Measurements from ENCODE around the gene ARHGDIA. TPM values are rescaled to one million over a fixed set of nuclear protein-coding genes. Genes with fewer than 3 reads are reported as not detected.

ARHGDIA gene
- total RNA-seq, 2 experiments from 2014 or later, result 693 to 725 TPM

DNA sequence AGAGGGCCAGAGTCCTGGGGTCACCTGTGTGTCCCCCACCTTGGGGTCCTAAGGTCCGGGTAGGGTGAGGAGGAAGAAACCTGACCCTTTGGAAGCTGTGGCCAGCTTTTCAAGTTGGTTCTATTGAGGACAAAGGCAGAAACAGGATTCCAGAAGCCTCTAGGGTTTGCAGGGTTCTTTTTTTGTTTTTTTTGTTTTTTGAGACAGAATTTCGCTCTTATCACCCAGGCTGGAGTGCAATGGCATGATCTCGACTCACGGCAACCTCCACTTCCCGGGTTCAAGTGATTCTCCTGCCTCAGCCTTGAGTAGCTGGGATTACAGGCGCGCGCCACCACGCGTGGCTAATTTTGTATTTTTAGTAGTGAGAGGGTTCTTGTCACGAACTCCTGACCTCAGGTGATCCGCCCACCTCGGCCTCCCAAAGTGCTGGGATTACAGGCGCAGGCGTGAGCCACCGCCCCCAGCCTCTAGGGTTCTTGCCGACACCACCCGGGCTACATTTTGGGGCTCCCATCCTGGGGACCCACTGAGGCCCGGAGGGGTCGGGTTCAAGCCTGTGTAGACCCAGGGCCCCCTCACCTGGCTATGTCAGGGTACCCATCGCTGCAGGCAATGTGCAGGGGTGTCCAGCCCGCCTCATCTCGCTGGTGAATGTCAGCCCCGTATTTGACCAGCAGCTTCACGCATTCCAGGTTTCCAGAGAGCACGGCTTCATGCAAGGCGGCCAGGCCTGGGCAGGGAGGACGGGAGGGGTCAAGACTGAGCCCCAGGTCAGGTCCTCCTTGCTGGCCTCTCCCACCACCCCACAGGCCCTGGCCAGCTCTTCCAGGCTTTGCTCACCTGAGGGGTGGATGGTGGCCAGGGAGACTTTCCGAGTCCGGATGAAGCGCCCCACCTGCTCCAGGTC is 37.0 kb downstream of the ARHGDIA start:
- CTCF ChIA-PET, result interaction anchor here (1.0 to 1.3 kb wide), 2 partner anchors 10 to 159 kb away, joined by 3 to 5 read pairs; no protein-coding TSS in a partner anchor
- no peak for ATAC-seq
- H3K27ac Mint-ChIP-seq, result peak overlapping the region; percentile 77

DNA sequence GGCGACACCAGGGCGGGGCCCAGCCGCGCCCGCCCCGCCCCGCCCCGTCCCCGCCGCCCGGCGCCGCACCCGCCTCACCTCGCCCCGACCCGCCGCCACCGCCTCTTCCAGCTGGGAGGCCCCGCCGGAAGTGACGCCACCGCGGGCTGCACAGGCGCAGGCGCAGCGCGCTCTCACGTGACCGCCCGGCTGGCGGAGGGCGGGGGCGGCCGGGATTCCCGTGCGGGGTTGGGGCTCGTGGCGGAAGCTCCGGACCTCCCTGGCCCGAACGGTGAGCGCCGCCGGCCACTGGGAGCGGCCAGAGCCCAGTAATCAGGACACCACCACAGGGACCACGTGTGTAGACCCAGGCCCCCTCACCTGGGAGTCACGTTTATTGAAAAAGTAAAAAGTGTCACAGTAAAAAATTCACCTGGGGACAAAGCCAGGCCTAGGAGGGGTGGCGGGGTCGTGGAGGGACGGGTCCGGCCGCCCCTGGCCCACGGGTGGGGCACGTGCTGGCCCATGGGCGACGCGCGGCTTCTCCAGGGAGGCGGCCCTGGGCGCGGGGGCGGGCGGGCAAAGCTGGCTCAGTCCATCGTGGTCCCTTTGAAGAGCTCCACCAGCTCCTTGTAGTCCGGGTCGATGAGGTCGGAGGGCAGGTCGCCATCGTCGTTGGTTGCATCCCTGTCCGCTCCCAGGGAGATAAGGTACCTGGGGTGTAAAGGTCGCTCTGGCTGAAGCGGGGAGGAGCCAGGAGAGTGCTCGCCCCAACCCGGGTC is 37.8 kb downstream of the ARHGDIA start, which contains the start of gene MCRIP1:
Gene MCRIP1 (minus strand): TSS at position 132 of the 761 bp plus-strand sequence. CDS start 8,785 bp downstream, outside the sequence.
- H3K4me1 Mint-ChIP-seq, result peaks cover 21% of the 10 kb centered on the region
- ATAC-seq, result peak; percentile 1
- DNase-seq, result peak; percentile 96

More for the DNA sequence above, 37.0 kb downstream of the ARHGDIA start:
- H3K36me3 Mint-ChIP-seq, result no peaks in the 10 kb centered on the region
- H3K27me3 Mint-ChIP-seq, result no peaks in the 10 kb centered on the region
- peak overlapping the region; percentile 75 for H3K4me3 Mint-ChIP-seq
- DNase-seq, result no peak
- H3K9me3 Mint-ChIP-seq (ENCODE audit: low read depth), result no peaks in the 10 kb centered on the region
- H3K4me1 Mint-ChIP-seq, result peaks cover 20% of the 10 kb centered on the region

DNA sequence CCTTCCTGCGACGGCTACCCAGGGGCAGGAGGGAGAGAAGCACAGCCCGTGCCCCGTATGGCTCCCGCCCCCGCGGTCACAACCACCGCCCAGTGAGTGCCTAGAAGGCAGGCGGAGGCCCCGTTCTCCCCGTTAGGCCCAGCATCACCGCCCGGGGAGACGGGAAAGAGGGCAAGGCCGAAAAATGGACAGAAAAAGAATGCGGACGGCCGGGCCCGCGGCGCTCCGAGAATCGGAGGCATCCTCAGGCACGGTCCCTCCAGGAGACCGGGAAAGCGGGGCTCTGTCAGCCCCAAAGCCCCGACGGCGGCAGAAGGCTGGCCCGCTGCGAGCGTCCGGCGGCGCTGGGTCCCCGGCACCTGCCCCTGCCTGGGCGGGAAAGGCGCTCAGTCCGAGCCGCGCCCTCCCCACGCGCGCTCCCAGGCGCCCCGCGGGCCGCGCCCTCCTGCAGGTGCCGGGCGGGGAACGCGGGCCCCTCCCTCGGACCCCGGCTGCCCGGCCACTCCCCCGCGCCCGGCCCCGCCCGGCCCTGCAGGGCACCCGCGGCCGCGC is 38.5 kb downstream of the ARHGDIA start:
- no peaks in the 10 kb centered on the region for H3K9me3 Mint-ChIP-seq (ENCODE audit: low read depth)
- peak overlapping the region; percentile 90 for H3K27ac Mint-ChIP-seq
- H3K36me3 Mint-ChIP-seq, result no peaks in the 10 kb centered on the region
- H3K4me3 Mint-ChIP-seq, result peak overlapping the region; percentile 84
- no peaks in the 10 kb centered on the region for H3K27me3 Mint-ChIP-seq
- ATAC-seq (peak; percentile 77), DNase-seq (peak; percentile 68)
- H3K4me1 Mint-ChIP-seq, result peaks cover 22% of the 10 kb centered on the region
- CTCF ChIA-PET, result interaction anchor here (1.3 to 2.2 kb wide), 2 partner anchors 27 to 98 kb away, joined by 5 to 9 read pairs; no protein-coding TSS in a partner anchor

More for the DNA sequence above, 37.8 kb downstream of the ARHGDIA start, which contains the start of gene MCRIP1:
- Mint-ChIP-seq H3K27me3 (no peaks in the 10 kb centered on the region), H3K36me3 (no peaks in the 10 kb centered on the region), H3K27ac (peak within 1 kb of the TSS; percentile 90), H3K9me3 (ENCODE audit: low read depth) (no peaks in the 10 kb centered on the region), H3K4me3 (peak within 1 kb of the TSS; percentile 84)
- CTCF ChIA-PET, result interaction anchor here (1.0 to 1.3 kb wide), 3 partner anchors 10 to 158 kb away, joined by 3 to 5 read pairs (median 5); no protein-coding TSS in a partner anchor

DNA sequence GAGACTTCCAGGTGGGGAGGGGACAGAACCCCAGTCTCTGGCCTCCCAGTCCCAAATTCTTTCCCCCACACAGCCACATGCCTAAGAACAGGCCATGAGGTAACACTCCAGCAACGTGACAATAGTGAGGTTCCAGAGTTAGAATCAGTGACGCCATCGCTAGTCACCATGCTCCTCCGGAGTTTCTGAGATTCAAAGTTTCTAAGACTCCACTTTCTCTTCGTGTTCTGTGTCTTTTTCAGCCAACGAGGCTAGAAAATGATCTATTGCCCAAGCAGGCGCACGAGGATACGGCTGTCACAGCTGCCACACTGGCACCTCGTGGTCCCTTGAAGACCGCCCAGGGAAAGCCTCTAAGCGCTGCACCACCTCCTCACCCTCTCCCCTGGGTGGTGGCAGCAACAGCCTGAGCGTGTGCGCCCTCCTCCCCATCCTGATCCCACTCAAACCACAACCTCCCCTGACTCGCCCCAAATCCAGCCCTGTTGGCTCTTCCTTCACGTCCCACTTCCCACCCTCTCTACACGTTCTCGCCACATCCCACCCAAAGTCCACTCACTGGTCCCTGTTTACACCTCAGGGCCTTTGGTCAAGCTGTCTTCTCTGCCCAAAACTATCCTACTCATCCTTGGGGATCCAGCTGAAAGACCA is 39.1 kb downstream of the ARHGDIA start:
- ATAC-seq (peak; percentile 38), DNase-seq (peak; percentile 78)
- Mint-ChIP-seq H3K36me3 (no peaks in the 10 kb centered on the region), H3K27ac (peak overlapping the region; percentile 90), H3K4me3 (peak overlapping the region; percentile 84), H3K27me3 (no peaks in the 10 kb centered on the region), H3K4me1 (peaks cover 22% of the 10 kb centered on the region), H3K9me3 (ENCODE audit: low read depth) (no peaks in the 10 kb centered on the region)
- CTCF ChIA-PET, result interaction anchor here (1.3 to 2.2 kb wide), 2 partner anchors 28 to 97 kb away, joined by 5 to 9 read pairs; no protein-coding TSS in a partner anchor

DNA sequence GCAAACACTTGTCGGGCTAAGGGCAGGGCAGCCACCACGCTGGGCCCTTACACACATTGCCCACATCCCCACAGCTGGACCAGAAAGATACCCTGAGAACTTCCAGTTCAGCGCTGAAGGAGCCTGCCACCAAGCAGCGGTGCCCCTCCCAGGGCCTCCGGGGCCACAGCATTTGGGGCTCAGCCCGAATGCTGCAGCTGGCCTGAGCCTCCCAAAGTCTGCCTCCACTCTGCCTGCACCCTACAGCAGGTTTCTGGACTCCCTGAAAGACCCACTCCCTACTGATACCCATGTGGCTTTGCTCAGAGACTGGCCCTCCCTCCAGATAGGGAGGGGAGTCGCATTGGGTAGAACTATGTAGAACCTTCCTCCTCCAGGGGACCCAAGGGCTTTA is 39.6 kb downstream of the ARHGDIA start:
- peak; percentile 50 for DNase-seq
- peak; percentile 1 for ATAC-seq
- CTCF ChIA-PET, result interaction anchor here (1.0 to 2.2 kb wide), 2 partner anchors 28 to 97 kb away, joined by 3 to 9 read pairs; no protein-coding TSS in a partner anchor

DNA sequence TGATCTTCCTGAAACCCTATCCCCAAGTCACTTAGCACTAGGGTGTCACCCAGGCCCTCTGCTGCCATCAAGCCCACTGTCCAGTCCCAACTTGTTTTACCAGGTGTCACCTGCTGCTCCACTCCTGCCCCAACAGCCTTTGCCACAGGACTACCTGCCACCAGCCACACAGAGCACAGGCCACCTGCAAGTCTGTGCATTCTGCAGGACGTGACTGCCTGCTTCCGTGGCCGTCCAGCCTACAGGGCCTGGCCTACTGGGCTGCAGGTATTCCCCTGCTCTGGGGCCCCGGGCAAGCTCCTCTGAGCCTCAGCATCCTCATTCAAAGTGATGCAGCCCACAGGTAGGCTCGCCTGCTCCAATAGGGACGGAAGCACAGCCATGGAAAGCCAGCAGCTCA is 41.3 kb downstream of the ARHGDIA start:
- H3K27me3 Mint-ChIP-seq, result no peaks in the 10 kb centered on the region
- no peak overlapping the region for H3K4me3 Mint-ChIP-seq
- DNase-seq (no peak), ATAC-seq (no peak)
- H3K36me3 Mint-ChIP-seq, result no peaks in the 10 kb centered on the region
- H3K9me3 Mint-ChIP-seq (ENCODE audit: low read depth), result no peaks in the 10 kb centered on the region
- CTCF ChIA-PET, result no interaction called here
- peaks cover 22% of the 10 kb centered on the region for H3K4me1 Mint-ChIP-seq
- no peak overlapping the region for H3K27ac Mint-ChIP-seq

More for the DNA sequence above, 39.6 kb downstream of the ARHGDIA start:
- Mint-ChIP-seq H3K36me3 (no peaks in the 10 kb centered on the region), H3K9me3 (ENCODE audit: low read depth) (no peaks in the 10 kb centered on the region), H3K4me3 (peak overlapping the region; percentile 84), H3K4me1 (peaks cover 22% of the 10 kb centered on the region), H3K27ac (peak overlapping the region; percentile 90), H3K27me3 (no peaks in the 10 kb centered on the region)

DNA sequence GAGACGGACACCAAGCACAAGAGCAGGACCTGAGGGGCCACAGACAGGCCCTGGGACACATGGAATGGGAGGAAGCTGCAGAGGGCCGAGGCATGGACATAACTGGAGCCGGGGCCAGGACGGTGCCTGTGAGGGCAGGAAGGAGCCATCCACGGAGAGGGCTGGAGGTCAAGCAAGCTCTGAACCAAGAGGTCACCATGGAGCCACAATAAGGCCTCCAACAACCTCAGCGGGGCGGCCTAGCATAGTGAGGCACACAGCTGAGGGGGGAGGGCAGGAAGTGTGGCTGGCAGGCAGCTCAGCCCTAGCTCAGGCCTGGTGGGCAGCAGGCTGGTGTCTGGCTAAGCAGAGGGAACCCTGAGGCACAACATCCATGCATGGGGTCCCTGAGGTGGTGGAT is 42.5 kb downstream of the ARHGDIA start:
- Mint-ChIP-seq H3K27me3 (no peaks in the 10 kb centered on the region), H3K4me1 (peaks cover 19% of the 10 kb centered on the region), H3K36me3 (no peaks in the 10 kb centered on the region), H3K27ac (no peak overlapping the region), H3K4me3 (no peak overlapping the region), H3K9me3 (ENCODE audit: low read depth) (no peaks in the 10 kb centered on the region)
- DNase-seq (no peak), ATAC-seq (no peak)
- CTCF ChIA-PET, result no interaction called here

DNA sequence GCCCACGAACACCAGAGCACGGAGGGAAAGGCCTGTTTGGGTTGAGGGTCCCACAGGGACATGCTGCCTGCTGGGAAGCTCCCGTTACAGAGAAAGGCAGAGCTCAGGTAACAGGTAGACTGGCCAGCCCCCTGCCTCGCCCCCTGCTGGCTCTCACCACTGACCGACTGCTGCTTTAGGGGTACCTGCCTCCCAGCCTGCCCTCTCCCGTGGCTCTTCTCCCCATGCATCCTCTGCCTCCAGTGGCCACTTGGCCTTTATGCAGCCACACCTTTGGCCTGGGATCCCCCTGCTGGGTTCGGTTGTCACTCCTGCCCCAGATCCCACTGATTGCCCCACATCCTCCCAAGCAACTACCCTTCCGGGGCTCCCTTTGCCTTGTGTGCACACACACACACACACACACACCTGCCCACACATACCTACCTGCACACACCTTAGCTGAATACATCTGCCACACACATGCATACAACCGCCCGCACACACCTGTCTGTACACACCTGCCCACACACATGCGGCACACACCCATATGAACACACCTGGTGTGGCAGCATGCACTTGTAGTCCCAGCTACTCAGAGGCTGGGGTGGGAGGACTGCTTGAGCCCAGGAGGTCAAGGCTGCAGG is 45.2 kb downstream of the ARHGDIA start:
- H3K4me1 Mint-ChIP-seq, result peaks cover 14% of the 10 kb centered on the region
- H3K27ac Mint-ChIP-seq, result no peak overlapping the region
- H3K9me3 Mint-ChIP-seq (ENCODE audit: low read depth), result no peaks in the 10 kb centered on the region
- CTCF ChIA-PET, result interaction anchor here (0.6 to 1.5 kb wide), 3 partner anchors 90 to 329 kb away, joined by 3 to 4 read pairs (median 3); no protein-coding TSS in a partner anchor
- ATAC-seq (no peak), DNase-seq (no peak)
- H3K36me3 Mint-ChIP-seq, result no peaks in the 10 kb centered on the region
- no peaks in the 10 kb centered on the region for H3K27me3 Mint-ChIP-seq
- H3K4me3 Mint-ChIP-seq, result no peak overlapping the region

DNA sequence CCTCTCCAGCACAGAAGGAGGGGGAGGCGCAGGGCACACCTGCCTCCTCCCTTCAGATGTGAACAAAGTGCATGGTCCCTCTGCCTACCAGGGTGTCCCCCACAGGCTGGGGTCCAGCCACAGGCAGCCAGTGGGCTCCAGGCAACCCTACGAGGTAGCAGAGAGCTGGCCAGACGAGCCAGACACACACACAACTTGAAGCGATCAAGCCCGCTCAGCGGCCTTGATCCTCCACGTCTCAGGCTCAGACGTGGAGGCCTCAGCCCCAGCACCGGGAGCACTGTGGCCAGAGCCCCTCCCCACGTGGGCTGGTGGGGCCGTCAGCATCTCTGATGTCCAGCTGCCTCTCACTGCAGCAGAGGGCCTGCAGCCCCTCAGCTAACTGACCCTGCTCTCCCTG is 46.5 kb downstream of the ARHGDIA start:
- ATAC-seq, result no peak
- H3K27ac Mint-ChIP-seq, result no peak overlapping the region
- no peaks in the 10 kb centered on the region for H3K9me3 Mint-ChIP-seq (ENCODE audit: low read depth)
- no peak overlapping the region for H3K4me3 Mint-ChIP-seq
- CTCF ChIA-PET, result no interaction called here
- no peaks in the 10 kb centered on the region for H3K27me3 Mint-ChIP-seq
- peaks cover 12% of the 10 kb centered on the region for H3K4me1 Mint-ChIP-seq
- no peak for DNase-seq
- H3K36me3 Mint-ChIP-seq, result no peaks in the 10 kb centered on the region

DNA sequence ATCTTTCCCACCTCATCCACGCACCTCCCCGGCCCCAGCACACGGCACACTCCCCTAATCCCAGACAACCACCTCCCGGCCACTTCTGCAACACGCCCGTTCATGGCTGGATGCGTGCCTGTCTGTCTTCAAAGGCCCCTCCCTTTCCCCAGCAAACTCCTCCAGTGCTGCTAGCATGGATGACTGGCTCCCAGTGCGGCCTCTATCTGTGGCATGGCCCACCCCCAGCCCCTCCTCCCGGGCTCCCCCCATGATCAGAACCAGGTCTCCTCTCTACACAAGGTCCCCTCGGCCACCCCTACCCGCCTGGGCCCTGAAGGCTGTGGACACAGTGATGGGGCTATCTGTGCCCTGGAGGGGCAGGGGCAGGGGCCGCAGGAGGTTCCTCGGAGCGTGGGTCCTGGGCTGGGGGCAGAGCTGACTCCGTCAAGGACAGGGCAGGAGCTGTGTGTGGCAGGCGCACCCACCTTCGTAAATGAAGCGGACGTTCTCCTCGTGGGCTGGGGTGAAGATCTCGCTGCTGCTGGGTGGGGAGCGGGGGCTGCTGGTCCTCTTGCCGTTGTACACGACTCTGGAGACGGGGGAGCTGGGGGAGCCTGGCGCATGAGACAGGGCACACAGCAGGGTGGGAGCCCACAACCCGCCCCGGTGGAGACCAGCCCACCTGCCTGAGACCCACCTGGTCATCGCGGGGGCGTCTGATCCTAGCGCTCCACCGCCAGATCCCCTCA is 47.2 kb downstream of the ARHGDIA start:
- H3K27me3 Mint-ChIP-seq, result no peaks in the 10 kb centered on the region
- H3K27ac Mint-ChIP-seq, result no peak overlapping the region
- DNase-seq (no peak), ATAC-seq (no peak)
- no peak overlapping the region for H3K4me3 Mint-ChIP-seq
- H3K9me3 Mint-ChIP-seq (ENCODE audit: low read depth), result no peaks in the 10 kb centered on the region
- peaks cover 12% of the 10 kb centered on the region for H3K4me1 Mint-ChIP-seq
- CTCF ChIA-PET, result no interaction called here
- no peaks in the 10 kb centered on the region for H3K36me3 Mint-ChIP-seq

DNA sequence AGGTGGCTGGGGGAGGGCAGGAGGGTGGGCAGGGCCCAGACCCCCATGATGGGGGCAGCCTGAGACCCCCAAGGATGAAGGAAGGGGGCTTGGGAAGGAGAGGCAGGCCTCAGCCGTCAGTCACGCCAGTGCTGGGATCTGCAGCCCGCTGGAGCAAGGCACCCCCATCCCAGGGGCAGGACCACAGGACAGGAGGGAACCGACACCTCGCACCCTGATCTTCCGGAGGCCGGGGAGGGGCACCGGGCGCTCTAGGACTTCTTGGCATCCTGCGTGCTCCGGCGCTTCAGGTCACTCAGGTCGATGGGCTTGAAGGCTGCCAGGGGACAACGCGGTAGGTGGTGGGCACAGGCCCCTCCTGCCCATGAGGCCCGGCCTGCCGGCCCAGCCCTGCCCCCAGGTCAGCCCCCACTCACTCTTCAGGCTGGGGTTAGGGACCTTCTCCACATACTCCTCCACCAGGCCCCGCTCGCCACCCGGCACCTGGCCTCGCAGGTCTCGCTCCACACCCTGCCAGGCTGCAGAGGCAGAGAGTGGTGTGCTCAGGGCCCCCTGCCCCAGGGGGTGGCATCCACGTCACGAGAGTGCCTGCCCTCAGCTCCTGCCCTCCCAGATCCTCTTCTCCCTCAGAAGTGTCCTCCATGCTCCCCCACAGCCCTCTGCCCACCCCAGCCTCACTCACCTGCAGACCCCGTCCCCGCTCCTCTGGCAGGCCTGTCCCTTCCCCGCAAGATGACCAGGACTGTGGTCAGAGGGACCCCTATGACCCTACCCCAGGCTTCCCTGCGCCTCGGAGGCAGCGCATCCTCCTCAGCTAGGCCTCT is 47.9 kb downstream of the ARHGDIA start:
- ATAC-seq, result no peak
- Mint-ChIP-seq H3K27ac (no peak overlapping the region), H3K4me3 (no peak overlapping the region), H3K36me3 (no peaks in the 10 kb centered on the region), H3K4me1 (peaks cover 9% of the 10 kb centered on the region), H3K9me3 (ENCODE audit: low read depth) (no peaks in the 10 kb centered on the region), H3K27me3 (no peaks in the 10 kb centered on the region)
- DNase-seq, result no peak
- CTCF ChIA-PET, result no interaction called here
